GM12892 (cell line): Measurements from ENCODE around the gene MYB.
"Not testable (repeated sequence)": the region's sequence is repeated elsewhere in the genome, so short reads cannot be mapped to it uniquely, and the experiment has no call there.

ENCODE experiments used
- POLR2A ChIP-seq: IDR thresholded peaks from 2 replicates; pipeline ENCODE4 v1.6.1; 2011; ENCODE audit warnings: low read depth, low read length, control low read depth
- POLR2AphosphoS5 ChIP-seq: IDR thresholded peaks from 2 replicates; pipeline ENCODE4 v1.6.1; 2011; ENCODE audit warnings: low read depth, low read length, control low read depth
- TAF1 ChIP-seq: IDR thresholded peaks from 2 replicates; pipeline ENCODE4 v1.6.1; 2011; ENCODE audit warnings: low read depth, mild to moderate bottlenecking, control low read depth, low read length, borderline replicate concordance

DNA sequence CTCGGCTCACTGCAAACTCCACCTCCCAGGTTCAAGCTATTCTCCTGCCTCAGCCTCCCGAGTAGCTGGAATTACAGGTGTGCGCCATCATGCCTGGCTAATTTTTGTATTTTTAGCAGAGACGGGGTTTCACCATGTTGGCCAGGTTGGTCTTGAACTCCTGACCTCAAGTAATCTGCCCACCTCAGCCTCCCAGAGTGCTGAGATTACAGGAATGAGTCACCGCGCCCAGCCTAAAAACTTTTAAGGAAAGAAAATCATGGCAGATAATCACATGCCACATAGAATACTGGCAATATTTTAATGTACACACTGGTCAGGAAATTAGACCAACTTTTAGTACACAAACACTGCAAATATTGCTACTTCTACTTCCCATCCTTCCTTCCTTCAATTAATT lies 16.7 kb upstream of the MYB start:
- TF ChIP-seq POLR2AphosphoS5, TAF1, POLR2A: not testable (repeated sequence)
